Smooth muscle cell (in vitro differentiated cells): Measurements from ENCODE around the gene WSB2. TPM values are rescaled to one million over a fixed set of nuclear protein-coding genes. Genes with fewer than 3 reads are reported as not detected.

ENCODE experiments used
- DNase-seq: peaks from one replicate; lab custom pipeline; 2025; ENCODE audit not compliant: unreplicated experiment; lab: John Stamatoyannopoulos, UW
- H2AFZ ChIP-seq: fragments of 200-600 bp; sonication (generic); 2 replicates; pipeline ENCODE4 v1.6.0; 2016; ENCODE audit warnings: antibody characterized with exemption, low read depth, mild to moderate bottlenecking
- H3F3A ChIP-seq: fragments of 200-600 bp; sonication (generic); 2 replicates; pipeline ENCODE4 v1.6.0; 2017; ENCODE audit warnings: antibody characterized with exemption, low read depth
- H3K27ac ChIP-seq: fragments of 200-600 bp; sonication (generic); 2 replicates; pipeline ENCODE4 v1.5.1; 2016; ENCODE audit warnings: low read depth, mild to moderate bottlenecking
- H3K27me3 ChIP-seq: fragments of 200-600 bp; sonication (generic); 2 replicates; pipeline ENCODE4 v1.6.1; 2016; ENCODE audit warnings: low read depth, mild to moderate bottlenecking
- H3K36me3 ChIP-seq: fragments of 200-600 bp; sonication (generic); 2 replicates; pipeline ENCODE4 v1.5.1; 2016; ENCODE audit warnings: low read depth
- H3K4me1 ChIP-seq: fragments of 200-600 bp; sonication (generic); 2 replicates; pipeline ENCODE4 v1.5.1; 2016; ENCODE audit warnings: low read depth
- H3K4me2 ChIP-seq: fragments of 200-600 bp; sonication (generic); 2 replicates; pipeline ENCODE4 v1.6.0; 2016; ENCODE audit warnings: mild to moderate bottlenecking
- H3K4me3 ChIP-seq: fragments of 200-600 bp; sonication (generic); 2 replicates; pipeline ENCODE4 v1.5.1; 2016; ENCODE audit warnings: mild to moderate bottlenecking
- H3K79me2 ChIP-seq: fragments of 200-600 bp; sonication (generic); 2 replicates; pipeline ENCODE4 v1.6.0; 2016; ENCODE audit warnings: low read depth, mild to moderate bottlenecking
- H3K9ac ChIP-seq: fragments of 200-600 bp; sonication (generic); 2 replicates; pipeline ENCODE4 v1.6.0; 2016; ENCODE audit warnings: low read depth
- H3K9me3 ChIP-seq: fragments of 200-600 bp; sonication (generic); replicated peaks from 2 replicates; pipeline ENCODE4 v1.5.1; 2016; ENCODE audit warnings: low read depth
- H4K20me1 ChIP-seq: fragments of 200-600 bp; sonication (generic); 2 replicates; pipeline ENCODE4 v1.6.0; 2016; ENCODE audit warnings: low read depth
- WGBS: methylation state at CpG from one replicate; pipeline ENCODE4 v1.1.7; 2016; ENCODE audit warnings: low lambda C conversion rate; 5-methylcytosine and 5-hydroxymethylcytosine counted together
- polyA plus RNA-seq: library from polyadenylated mRNA; unstranded; fragments of >200 nt; fragmentation: Nextera tagmentation; extraction: Ambion mirVana; gene quantifications from 2 replicates; pipeline ENCODE4 v1.2.1, GENCODE V29; 2016
- total RNA-seq: library from RNA; depleted of rRNA; stranded (reverse); fragments of >200 nt; gene quantifications from 2 replicates; pipeline ENCODE4 v1.2.3, GENCODE V29; 2014
- TF ChIP-seq, protein P1 (sequence below): fragments of 200-600 bp; sonication (generic); IDR thresholded peaks from 2 replicates; pipeline ENCODE4 v1.5.1; 2017; ENCODE audit warnings: borderline replicate concordance, mild to moderate bottlenecking, antibody characterized with exemption; ENCODE audit not compliant: insufficient read depth, poor library complexity, severe bottlenecking

The WSB2 gene
- total RNA-seq, result 71.5 and 78.2 TPM in 2 replicates
- polyA plus RNA-seq, result 43.9 and 48.1 TPM in 2 replicates

DNA sequence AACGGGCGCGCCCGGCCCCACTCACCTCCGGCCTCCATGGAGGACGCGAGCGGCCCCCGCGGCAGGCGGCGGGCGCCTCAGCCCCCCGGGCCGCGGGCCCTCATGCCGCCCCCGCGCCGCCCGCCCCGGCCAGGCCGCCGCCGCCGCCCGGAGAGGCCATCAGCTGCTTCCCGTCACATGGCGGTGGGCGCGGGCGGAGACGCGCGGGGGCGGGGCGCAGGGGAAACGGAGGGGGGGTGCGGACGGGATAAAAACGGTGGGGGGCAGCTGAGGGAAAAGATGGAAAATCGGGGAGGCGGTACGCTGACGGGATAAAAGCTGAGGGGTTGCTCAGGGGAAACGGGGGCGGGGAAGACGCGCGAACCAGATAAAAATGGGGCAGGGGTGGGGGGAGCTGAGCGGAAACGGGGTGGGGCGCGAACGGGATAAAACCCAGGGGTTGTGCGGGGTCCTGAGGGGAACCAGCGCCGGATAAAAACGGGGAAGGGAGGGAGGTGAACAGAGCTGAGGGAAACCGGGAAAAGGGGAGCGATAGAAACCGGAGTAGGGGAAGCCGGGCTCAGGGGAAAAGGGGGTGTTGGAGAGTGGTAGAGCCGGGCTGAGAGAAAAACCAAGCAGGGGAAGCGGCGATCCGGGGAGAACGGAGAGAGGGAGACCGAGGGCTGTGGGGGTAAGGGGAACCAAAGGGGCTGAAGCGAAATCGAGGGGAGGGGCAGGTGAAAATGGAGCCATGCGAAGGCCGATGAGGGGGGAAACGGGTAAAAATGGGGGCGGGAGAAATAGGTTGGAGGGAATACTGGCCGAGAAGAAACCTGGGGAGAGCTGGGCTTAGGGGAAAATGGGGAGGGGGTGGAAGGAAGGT, at the start of gene WSB2:
WSB2 (minus strand) TSS at position 169 of the 862 bp plus-strand sequence; CDS start at position 38, 131 bp downstream.
- no peaks in the 10 kb centered on the region for H3K9me3 ChIP-seq
- peak within 1 kb of the TSS; percentile 91 for H3K4me3 ChIP-seq
- H3K27ac ChIP-seq, result peak within 1 kb of the TSS; percentile 91
- H3K9ac ChIP-seq, result peak within 1 kb of the TSS; percentile 97
- no peaks in the 10 kb centered on the region for H4K20me1 ChIP-seq
- TF ChIP-seq, protein P1, sequence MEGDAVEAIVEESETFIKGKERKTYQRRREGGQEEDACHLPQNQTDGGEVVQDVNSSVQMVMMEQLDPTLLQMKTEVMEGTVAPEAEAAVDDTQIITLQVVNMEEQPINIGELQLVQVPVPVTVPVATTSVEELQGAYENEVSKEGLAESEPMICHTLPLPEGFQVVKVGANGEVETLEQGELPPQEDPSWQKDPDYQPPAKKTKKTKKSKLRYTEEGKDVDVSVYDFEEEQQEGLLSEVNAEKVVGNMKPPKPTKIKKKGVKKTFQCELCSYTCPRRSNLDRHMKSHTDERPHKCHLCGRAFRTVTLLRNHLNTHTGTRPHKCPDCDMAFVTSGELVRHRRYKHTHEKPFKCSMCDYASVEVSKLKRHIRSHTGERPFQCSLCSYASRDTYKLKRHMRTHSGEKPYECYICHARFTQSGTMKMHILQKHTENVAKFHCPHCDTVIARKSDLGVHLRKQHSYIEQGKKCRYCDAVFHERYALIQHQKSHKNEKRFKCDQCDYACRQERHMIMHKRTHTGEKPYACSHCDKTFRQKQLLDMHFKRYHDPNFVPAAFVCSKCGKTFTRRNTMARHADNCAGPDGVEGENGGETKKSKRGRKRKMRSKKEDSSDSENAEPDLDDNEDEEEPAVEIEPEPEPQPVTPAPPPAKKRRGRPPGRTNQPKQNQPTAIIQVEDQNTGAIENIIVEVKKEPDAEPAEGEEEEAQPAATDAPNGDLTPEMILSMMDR, result no peak
- peaks cover 39% of the 10 kb centered on the region for H3K79me2 ChIP-seq
- no peaks in the 10 kb centered on the region for H3K27me3 ChIP-seq
- DNase-seq, result peak; percentile 44
- H3F3A ChIP-seq, result peaks cover 12% of the 10 kb centered on the region
- H3K4me1 ChIP-seq, result peaks cover 29% of the 10 kb centered on the region
- H3K4me2 ChIP-seq, result peak within 1 kb of the TSS; percentile 98
- 0% methylated on average over 9 of the region's 76 CpGs for WGBS
- H2AFZ ChIP-seq, result peak within 1 kb of the TSS; percentile 91
- H3K36me3 ChIP-seq, result no peaks in the 10 kb centered on the region

DNA sequence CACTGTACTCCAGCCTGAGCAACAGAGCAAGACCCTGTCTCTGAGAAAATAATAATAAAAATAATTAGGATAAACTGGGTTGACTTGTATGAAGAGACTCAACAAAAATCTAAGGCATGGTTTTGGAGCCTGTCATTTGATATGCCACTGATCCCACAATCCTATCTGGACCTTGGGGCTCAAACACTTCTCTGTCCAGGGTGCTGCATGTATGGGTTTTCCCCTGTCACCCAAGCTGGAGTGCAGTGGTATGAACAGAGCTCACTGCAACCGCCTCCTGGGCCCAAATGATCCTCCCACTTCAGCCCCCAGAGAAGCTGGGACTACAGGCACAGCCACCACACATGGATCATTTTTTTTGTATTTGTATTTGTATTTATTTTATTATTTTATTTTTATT, 48.1 kb upstream of the WSB2 start:
- Histone ChIP-seq H3K9me3 (no peaks in the 10 kb centered on the region), H3K4me1 (no peaks in the 10 kb centered on the region), H3K27ac (no peak overlapping the region), H3K9ac (no peak overlapping the region), H4K20me1 (no peaks in the 10 kb centered on the region), H3F3A (no peaks in the 10 kb centered on the region), H3K36me3 (no peaks in the 10 kb centered on the region), H3K79me2 (no peaks in the 10 kb centered on the region), H3K27me3 (no peaks in the 10 kb centered on the region), H2AFZ (no peak overlapping the region), H3K4me2 (no peak overlapping the region), H3K4me3 (no peak overlapping the region)
- no peak for DNase-seq
- WGBS, result 89% methylated on average over 1 of the region's 1 CpG
- TF ChIP-seq, protein P1, result no peak

DNA sequence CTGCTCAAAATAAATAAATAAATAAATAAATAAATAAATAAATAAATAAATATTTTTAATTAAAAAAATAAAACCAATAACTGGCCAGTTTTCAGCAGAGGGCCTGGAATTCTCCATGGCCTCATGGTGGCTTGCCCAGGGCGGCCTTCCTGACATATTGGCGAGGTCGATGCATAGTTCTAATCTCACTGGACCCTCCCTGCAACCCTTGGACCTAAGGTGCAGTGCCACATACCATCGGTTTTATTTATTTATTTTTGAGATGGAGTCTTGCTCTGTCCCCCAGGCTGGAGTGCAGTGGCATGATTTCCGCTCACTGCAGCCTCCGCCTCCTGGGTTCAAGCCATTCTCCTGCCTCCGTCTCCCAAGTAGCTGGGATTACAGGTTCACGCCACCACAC, 46.7 kb upstream of the WSB2 start:
- no peak for DNase-seq
- H3K4me2 ChIP-seq, result no peak overlapping the region
- no peaks in the 10 kb centered on the region for H3K27me3 ChIP-seq

More for the DNA sequence above, 46.7 kb upstream of the WSB2 start:
- no peaks in the 10 kb centered on the region for H3K36me3 ChIP-seq
- peaks cover 3% of the 10 kb centered on the region for H3K4me1 ChIP-seq
- no peak overlapping the region for H3K4me3 ChIP-seq
- no peaks in the 10 kb centered on the region for H3K9me3 ChIP-seq
- WGBS, result 96% methylated on average over 8 of the region's 8 CpGs
- H4K20me1 ChIP-seq, result no peaks in the 10 kb centered on the region
- no peak overlapping the region for H3K9ac ChIP-seq
- no peak overlapping the region for H3K27ac ChIP-seq
- TF ChIP-seq, protein P1, result no peak
- H3K79me2 ChIP-seq, result no peaks in the 10 kb centered on the region
- H3F3A ChIP-seq, result no peaks in the 10 kb centered on the region
- H2AFZ ChIP-seq, result no peak overlapping the region
